Medulla oblongata (tissue), 1 donor: ENCODE results near the gene SNAP25.

ENCODE experiments used
- DNase-seq: peaks from one replicate; pipeline ENCODE4 v3.0.0-alpha.2; 2015; ENCODE audit errors: extremely low spot score

The SNAP25 gene

DNA sequence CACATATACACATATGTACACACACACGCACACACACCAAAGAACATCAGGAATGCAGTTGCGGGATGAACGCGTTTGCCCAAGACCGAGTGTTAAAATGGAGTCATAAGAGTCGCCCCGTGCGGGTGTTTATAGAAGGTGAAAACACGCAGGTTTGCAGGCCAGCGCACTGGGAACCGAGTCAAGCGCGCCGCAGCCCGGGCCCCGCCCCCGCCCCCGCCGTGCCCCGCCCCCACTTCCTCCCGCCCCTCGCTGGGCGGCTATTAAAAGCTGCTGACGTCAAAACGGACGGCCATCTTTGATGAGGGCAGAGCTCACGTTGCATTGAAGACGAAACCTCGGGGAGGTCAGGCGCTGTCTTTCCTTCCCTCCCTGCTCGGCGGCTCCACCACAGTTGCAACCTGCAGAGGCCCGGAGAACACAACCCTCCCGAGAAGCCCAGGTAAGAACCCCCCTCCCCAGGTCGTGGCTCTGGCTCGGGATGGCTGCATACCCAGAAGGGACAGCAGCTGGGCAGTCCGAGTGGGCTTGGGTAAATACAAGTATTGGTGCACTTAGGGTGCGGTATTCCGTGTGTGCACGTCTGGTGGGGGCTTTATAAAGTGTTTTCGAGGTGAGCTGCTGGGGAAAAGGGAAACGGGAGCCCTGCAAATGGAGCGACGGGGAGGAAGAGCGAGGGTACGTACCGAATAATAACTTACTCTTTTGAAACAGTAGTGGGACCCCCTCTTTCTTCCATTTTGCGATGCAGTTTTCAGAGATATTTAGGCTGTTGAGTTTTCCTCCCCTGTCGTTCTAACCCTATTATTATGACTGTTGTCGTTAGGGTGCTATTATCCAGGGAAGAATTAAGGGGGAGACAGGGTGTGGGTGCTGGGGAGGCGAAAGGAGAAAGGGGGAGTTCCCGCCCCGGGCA lies at the start of gene SNAP25:
Gene SNAP25 (plus strand): TSS at position 295 of the 916 bp plus-strand sequence. CDS start 56,662 bp downstream, outside the sequence.
- DNase-seq, result peak; percentile 90

DNA sequence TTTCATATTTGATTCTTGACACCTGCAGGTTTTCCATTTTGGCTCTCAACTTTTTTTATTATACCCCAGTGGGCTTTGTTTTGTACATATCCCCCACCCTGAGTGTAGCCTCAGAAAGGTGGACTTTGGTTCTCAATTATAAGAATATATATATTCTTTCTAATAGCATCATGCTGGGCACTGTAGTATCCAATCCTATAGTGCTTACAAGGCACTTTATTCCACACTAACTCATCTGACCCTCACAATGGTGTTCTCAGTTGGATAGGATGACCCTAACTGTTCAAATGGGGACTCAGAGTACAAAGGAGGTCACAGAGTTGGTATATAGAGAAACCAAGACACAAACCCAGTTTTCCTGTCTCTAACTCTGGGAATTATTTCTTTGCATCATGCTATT lies 48.9 kb upstream of the SNAP25 start:
- DNase-seq, result no peak

DNA sequence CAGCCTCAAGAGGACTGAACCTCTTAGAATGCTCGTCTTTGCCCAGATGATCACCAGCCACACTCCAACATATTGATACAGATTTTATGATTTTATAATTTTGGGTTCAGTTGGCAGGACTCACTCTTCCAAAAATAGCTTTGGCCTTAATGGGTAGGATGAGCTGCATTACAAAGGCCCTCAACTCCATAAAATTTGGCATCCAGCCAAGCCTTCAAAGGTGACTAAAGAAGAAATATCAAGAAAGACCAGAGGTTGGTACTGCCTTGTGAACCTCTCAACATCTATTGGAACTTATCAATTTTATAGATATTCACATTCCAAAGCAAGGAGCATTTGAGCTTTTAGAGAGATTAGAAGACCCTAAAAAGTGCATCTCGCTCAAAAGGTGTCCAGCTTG lies 48.4 kb upstream of the SNAP25 start:
- DNase-seq, result no peak

DNA sequence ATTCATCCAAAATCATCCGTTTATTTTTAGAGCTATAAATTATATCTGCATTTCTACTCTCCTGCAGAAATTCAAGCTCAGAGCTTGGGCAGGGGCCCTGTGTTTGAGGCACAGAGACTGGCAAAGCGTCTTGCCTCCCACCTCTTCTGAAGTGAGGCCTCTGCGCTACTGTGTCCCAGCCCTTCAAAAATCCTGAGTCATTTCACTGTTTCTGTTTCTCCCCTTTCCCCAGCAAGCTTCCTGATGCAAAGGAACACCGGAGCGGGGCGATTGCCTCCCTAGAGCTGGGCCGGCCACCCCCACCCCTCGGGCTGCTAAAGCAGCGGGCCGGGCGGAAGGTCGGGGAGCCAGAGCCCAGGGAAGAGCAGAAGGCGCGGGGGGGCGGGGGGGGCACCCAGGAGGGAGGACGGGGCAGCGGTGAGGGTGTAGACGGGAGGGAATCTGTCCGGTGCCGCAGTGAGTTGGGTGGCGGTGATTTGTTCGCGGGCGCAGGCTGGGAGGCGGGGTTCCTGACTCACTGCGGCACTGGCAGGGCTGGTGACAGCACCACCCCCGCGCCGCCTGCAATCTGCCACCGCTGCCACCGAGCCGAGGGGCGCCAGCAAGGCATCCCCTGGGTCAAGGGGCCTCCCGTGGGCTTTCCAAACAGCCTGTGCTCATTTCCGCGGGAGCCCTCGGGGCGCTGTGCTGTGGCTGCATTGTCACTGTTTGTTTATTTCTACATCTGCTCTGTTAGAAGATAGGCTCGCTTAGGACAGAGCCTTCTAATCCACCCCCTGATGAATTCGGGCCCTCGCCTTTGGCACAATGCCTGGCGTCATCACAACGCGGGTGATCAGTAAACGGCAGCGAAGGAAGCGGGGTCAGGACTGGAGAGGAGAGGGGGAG lies 46.5 kb upstream of the SNAP25 start:
- DNase-seq, result no peak

DNA sequence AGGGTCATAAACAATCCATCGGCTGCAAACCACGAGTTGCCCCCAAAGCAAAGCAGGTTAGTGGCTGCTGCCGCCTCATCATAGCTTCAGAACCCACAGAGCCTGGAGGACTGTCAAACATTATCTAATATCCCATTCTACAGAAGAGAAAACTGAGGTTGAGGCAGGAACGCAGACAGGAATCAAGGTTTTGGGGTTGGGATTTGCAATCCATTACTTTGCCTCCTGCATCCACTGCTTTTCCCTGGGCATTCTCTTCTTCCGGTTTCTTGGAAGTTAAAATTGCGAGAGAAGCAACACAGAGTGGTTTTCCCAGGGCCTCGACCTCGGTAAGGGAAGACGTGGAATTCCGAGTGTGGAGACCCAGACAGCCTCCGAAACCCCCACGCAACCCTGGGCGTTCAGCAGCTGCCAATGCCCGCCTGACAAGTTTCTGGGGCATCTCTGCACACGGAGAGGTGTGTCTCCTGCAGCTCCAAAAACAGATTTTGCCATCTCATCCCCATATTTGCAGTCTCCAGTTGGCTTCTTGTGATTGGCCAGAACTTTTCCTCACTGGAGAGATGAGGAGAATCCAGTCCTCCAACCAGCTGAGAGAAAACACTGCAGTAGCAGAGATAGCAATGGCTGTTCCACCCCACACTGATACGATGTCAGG lies 45.5 kb upstream of the SNAP25 start:
- no peak for DNase-seq

DNA sequence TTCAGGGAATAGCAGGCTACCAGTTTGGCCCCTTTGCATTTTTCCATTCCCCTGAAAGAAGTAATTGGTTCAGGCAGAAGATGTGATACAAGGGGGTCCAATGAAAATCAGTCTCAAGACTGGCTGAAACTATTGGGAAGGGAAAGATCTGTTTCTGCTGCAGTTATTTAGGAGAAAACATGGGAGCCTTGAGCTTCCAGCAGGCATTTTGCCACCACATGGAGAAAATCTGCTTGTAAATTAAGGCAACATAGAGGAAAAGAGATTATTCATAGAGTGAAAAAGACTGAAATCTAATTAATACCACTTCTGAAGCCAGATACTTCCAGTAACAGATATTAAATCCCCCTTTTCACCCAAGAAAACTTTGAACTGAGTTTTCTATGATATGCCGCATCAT lies 44.2 kb upstream of the SNAP25 start:
- DNase-seq, result no peak

DNA sequence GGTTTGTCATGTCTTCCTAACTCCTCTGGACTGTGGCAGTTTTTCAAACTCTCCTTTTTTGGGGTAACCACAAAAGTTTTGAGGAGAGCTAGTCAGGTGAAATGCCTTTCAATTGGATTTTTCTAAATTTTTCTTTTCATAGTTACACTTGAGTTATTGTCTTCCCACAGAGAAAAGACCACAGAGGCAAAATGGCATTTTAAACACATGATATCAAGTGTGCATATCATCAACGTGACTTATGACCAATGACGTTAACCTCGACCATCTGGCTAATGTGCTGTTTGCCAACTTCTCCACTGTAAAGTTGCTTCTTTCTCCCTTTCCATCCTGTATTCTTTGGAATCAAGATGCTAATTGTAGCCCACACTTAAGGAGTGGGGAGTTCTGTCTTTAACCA lies 41.3 kb upstream of the SNAP25 start:
- no peak for DNase-seq

DNA sequence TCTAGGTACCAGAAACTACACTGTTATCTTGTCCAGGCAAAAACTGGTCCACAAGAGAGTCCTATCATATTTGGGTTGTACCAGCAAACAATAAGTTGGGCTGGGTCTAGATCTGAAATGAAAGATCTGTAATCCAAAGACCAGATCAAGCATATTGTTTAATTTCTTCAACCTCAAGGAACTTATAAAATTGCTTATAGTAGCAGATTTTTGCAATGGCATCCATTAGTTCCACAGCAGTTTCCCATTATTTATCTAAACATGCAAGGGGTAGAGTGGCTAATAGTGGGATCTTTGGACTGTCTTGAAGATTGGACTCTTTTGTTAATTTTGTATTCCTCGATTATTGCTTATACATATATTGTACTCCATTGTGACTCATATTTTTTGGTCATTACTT lies 40.5 kb upstream of the SNAP25 start:
- DNase-seq, result no peak

DNA sequence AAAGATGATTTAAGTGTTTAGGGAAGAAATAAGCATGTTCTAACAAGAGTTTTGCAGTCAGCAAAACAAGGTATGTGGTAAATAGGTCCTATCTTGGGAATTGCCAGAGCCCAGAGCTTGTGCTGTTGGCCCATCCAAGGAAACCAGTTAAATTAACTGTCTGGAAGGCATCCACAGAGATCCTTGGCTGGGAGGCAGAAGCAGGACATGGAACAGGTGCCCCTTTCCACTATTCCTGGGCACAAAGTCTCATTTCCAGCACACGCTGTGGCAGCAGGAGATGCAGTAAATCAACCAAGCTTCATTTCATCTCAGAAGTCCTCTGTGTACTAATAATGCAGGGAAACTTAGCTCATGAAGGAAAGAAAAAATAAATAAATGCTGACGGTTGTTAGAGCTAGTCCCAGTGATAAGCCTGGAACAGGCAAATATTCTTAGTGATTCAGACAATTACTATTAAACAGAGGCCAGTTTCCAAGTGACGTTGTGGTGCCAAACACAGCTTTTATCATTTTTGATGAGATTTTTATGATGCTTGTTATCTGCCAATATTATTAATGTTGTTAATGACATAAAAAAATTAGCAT lies 39.8 kb upstream of the SNAP25 start:
- DNase-seq, result no peak

DNA sequence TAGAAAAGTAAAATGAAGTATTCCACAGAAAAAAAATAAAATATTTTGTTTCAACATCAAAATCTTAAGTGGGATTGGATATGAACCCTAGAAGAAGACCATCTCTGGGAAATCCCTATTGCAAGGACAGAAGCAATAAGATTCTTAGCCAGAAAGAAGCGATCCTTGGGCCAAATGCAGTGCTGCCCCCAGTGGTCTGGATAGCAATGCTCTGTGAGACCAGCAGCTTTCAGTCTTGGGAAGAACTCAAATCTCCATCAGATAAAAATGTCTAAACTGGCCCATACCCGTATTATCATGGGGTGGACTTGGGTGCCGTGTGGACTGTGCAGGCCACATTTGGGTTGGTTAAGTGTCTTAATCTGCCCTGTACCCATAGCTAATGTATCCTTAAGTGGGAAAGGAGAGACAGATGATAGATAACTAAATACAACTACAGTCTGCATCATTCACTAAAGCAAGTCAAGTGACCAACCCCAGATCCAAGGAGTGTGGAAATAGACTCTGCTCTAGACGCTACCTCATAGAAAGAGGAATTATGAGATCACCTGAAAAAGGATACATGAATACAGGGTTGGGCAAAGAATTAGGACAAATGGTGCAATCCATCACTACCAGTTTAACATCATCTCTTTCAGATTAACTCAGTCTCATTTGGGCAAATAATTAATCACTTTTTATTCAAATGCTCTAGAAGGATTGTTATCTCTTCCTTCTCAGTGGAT lies 38.9 kb upstream of the SNAP25 start:
- DNase-seq, result no peak

DNA sequence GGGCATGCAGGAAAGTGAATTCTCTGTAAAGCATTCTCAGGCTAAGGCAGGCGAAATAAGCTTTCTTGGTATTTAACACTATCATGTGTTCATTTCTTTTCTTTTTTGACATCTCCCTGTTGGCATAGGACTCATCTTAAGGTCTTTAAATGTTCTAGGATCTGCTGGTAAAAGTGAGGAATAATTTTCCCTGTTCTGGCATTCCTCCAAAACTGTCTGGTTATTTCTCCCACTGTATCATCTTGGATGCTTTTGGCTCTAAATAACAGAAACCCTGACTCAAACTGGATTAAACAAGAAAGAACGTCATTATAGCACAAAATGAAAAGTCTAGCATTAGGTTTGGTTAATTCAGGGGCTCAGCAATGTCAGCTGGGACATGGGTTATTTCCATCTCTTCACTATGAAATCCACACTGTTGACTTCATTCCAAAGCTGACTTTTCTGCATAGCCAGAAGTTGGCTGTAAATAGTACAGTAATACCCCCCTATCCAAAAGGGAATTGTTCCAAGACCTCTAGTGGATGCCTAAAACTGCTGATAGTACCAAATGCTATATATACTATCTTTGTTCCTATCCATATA lies 37.9 kb upstream of the SNAP25 start:
- no peak for DNase-seq

DNA sequence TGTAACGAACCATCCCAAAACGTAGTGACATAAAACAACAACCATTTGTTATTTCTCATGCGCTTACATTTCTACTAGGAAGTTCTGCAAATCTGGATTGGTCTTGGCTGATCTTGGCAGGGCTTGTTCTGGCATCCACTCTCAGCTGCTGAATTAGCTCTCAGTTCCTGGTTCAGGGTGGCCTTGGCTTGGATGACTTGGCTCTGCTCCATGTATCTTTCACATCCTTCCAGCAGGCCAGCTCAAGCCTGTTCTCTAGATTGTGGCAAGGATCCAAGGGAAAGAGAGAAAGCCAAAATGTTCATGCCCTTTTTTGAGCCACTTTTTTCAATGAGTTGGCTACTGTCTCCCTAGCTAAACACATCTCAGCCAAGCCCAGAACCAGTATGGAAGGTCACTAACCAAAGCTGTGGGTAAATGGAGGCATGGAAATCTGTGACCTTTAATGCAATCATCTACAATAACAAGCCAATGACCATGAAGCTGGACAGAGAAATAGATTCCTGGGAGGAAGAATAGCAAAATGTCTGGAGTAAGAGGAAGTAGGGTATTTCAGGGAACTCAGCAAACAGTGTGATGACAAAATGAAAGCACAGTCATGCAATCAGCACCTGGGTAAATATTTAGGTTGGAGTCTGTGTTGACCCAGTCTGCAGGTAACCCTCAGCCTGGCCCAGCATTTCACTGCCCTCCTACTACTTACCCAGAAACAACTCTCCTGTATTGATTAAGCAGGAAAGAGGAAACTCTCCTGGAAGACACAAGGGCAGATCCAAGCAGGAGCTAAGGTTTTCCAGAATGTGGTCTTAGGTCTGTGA lies 32.7 kb upstream of the SNAP25 start:
- DNase-seq, result peak; percentile 80

DNA sequence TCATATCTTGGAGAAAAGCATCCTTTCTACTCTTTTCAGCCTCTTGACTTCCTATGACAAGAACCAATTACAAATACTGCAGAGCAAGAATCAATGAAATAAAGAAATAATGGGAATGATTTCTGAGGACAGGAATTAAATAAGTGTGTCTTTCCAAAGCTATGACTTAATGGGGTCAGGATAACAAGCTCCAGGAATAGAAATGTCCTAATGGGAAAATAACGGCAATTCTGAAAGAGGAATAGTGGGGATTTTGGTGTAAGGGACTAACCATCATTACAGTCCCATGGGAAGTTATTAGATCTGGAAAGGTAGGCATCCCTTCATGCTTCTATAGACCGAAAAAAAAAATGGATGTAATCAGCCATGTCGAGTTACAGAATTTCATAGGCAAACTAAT lies 28.2 kb upstream of the SNAP25 start:
- no peak for DNase-seq

DNA sequence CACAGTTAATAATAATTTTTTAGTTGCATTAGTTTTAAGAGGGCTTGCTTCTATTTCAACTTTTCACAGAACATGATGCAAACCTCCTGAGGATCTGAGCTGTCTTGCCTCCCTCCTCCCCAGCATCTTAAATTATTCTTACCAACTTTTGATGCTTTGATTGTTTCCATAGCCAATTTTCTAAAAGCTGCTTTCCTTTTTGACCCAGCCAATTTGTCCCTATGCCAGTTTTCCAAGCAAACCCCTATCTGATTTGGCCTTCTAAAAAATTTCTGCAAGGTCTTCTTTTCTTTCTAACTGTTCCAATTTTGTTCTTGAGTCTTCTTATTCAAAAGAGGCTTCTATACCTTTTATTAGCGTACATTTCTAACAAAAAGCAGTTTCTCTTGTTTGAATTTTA lies 26.5 kb upstream of the SNAP25 start:
- no peak for DNase-seq

DNA sequence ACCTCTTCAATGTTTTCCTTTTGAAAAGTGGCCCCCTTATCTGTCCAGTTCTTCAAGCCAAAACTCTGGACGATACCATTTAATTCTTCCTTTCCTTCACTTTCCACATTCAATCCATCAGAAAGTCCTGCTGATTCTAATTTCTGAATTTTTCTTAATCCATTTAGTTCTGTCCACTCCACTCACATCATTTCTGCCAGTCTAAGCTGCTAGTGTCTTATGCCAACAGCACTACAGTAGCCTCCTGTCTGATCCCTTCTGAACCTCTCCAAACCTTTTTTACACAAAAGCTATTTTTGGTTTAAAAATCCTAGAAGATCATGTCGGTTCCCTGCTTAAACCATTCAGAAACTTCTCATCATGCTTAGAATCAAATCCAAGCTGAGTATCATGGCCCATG lies 24.5 kb upstream of the SNAP25 start:
- DNase-seq, result no peak

DNA sequence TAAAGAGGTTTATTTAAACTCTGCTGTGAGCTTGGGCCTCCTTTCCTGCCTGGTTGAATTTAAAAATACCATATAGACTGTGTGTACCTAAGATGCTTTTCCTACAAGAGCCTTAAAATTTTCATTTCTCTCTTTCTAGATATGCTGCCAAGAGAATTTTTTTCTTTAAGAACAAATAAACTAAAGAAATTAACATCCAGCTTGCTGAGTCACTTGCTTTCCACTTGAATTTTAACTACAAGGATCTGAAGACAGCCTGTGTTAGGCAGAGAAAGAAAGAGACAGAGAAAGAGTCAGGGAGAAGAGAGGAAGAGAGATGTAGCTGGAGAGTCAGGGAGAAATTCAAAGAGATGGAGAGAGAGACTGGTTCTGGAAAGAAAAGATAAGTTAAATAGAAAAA lies 18.3 kb upstream of the SNAP25 start:
- no peak for DNase-seq

DNA sequence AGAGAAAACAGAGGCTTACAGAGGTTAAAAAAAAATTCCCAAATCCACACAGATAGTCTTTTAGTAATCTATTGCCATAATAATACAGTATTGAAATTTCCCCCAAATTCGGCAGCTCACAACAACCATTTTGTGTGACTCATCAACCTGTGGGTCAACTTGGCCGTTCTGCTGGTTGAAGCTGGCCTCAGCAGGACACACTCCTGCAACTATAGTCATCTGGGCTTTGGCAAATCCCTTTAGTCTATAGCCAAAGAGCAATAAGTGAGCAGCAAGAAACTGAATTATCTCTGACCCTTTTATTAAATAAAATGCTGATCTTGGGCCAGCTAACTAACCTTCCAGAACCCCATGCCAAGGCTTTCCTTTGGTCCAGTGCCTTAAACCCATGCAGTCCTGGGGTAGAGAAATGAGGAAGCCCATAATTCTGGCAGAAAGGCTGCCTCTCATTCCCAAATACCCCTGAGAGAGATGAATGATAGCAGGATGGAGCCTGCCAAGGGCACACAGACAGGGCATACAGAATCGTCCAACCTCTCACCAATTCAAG lies 17.2 kb upstream of the SNAP25 start:
- DNase-seq, result no peak

DNA sequence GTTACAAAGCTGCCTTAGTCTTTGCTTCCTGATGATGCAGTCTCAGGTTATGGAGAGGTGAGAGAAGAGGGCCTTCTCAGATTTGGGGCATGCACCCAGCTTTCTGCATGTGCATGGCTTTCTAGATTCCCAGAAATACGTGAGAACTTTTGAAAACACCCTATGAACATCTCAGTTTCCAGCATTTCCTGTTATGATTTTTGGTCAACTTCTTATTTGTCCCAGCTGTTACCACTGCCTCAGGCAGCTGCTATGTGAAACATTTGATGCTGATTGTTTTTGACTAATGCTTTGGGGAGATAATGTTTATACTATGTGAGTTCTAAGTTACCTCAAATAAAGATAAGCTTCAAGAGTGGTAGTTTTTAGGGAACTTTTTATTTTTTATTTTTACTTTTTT lies 9.5 kb upstream of the SNAP25 start:
- no peak for DNase-seq

DNA sequence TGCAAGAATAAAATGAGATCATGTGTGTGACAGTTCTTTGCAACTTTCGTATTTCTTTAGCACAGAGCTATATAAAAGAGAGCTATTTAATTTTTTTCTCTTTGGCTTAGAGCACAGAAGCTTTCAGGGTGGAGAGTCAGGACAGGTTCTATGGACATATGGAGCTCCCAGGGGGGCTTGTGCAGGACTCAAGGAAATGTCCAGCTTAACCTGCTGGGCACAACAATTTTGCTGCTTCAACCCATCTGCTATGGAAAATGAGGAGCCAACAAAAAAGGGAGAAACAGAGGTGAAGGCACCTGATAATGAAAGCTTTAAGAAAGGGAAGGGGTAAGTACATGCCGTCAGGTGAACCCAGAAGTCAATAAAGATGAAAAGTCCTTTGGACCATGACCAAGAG lies 5.1 kb upstream of the SNAP25 start:
- no peak for DNase-seq
